Immature natural killer cell (primary cell): ENCODE data around the gene SEL1L3. TPM values are rescaled to one million over a fixed set of nuclear protein-coding genes. Genes with fewer than 3 reads are reported as not detected.

Source experiments
- DNase-seq, 3 donors: peaks; one replicate each; pipeline ENCODE4 v3.0.0; 2022; ENCODE audit warnings: mixed read lengths in 1 of 3
- H3K27ac Mint-ChIP-seq, 6 donors: one replicate each; pipeline ENCODE4 v1.8.0; 2020; ENCODE audit warnings: mixed read lengths in 6 of 6, mild to moderate bottlenecking in 5 of 6, inconsistent platforms in 4 of 6, moderate library complexity in 3 of 6
- H3K27me3 Mint-ChIP-seq, 3 donors: one replicate each; pipeline ENCODE4 v1.8.0; 2020 to 2021; ENCODE audit warnings: low read depth in 3 of 3, mild to moderate bottlenecking in 3 of 3, mixed read lengths in 3 of 3, moderate library complexity in 3 of 3, inconsistent platforms in 1 of 3
- H3K36me3 Mint-ChIP-seq, 3 donors: one replicate each; pipeline ENCODE4 v1.8.0; 2020; ENCODE audit warnings: mixed read lengths in 3 of 3, inconsistent platforms in 2 of 3, mild to moderate bottlenecking in 2 of 3
- H3K4me1 Mint-ChIP-seq, 2 donors: one replicate each; pipeline ENCODE4 v1.8.0; 2020; ENCODE audit warnings: inconsistent platforms in 2 of 2, mild to moderate bottlenecking in 2 of 2, mixed read lengths in 2 of 2, moderate library complexity in 1 of 2
- H3K4me3 Mint-ChIP-seq, 5 donors: one replicate each; pipeline ENCODE4 v1.8.0; 2020; ENCODE audit warnings: mild to moderate bottlenecking in 5 of 5, mixed read lengths in 5 of 5, inconsistent platforms in 3 of 5, moderate library complexity in 3 of 5
- H3K9me3 Mint-ChIP-seq, 6 donors: one replicate each; pipeline ENCODE4 v1.8.0; 2020; ENCODE audit warnings: mild to moderate bottlenecking in 6 of 6, mixed read lengths in 6 of 6, inconsistent platforms in 4 of 6, moderate library complexity in 3 of 6
- polyA plus RNA-seq, 3 donors: library from polyadenylated mRNA; unstranded; fragments of 300-500 nt; fragmentation: Illumina TruSeq; gene quantifications; one replicate each; pipeline ENCODE4 v1.2.3, GENCODE V29; 2021

SEL1L3 gene
- polyA plus RNA-seq, 3 donors from 2014 or later: 17.1 to 58.8 (median 22.1) TPM

GRCh38 chr4:25743971-25744370, 118.8 kb downstream of the SEL1L3 start:
- Mint-ChIP-seq H3K9me3 (no peaks in the 10 kb centered on the region), H3K27me3 (peaks cover 0 to 1% (median 0%) of the 10 kb centered on the region in 3 donors), H3K4me3 (no peak overlapping the region), H3K36me3 (peaks cover 0 to 13% (median 5%) of the 10 kb centered on the region in 3 donors), H3K4me1 (no peaks in the 10 kb centered on the region), H3K27ac (no peak overlapping the region)
- DNase-seq: no peak

- Mint-ChIP-seq H3K4me1 (no peaks in the 10 kb centered on the region), H3K9me3 (peaks cover 0 to 1% (median 0%) of the 10 kb centered on the region in 6 donors), H3K27me3 (peaks cover 0 to 2% (median 2%) of the 10 kb centered on the region in 3 donors), H3K36me3 (peaks cover 0 to 4% (median 0%) of the 10 kb centered on the region in 3 donors), H3K4me3 (no peak overlapping the region), H3K27ac (no peak overlapping the region)
- DNase-seq: no peak
Observed at GRCh38 chr4:25729564-25729963, 133.2 kb downstream of the SEL1L3 start.

- no peak for DNase-seq
- Mint-ChIP-seq H3K9me3 (peaks cover 0 to 1% (median 0%) of the 10 kb centered on the region in 6 donors), H3K4me1 (no peaks in the 10 kb centered on the region), H3K4me3 (no peak overlapping the region), H3K36me3 (peaks cover 0 to 4% (median 0%) of the 10 kb centered on the region in 3 donors), H3K27ac (no peak overlapping the region), H3K27me3 (peaks cover 0 to 2% (median 2%) of the 10 kb centered on the region in 3 donors)
Observed at GRCh38 chr4:25728886-25729285, 133.9 kb downstream of the SEL1L3 start.

GRCh38 chr4:25727711-25728493, 134.9 kb downstream of the SEL1L3 start:
- H3K4me3 Mint-ChIP-seq: no peak overlapping the region
- peaks cover 0 to 4% (median 0%) of the 10 kb centered on the region in 3 donors for H3K36me3 Mint-ChIP-seq
- H3K9me3 Mint-ChIP-seq: peaks cover 0 to 1% (median 0%) of the 10 kb centered on the region in 6 donors
- H3K27ac Mint-ChIP-seq: no peak overlapping the region
- no peaks in the 10 kb centered on the region for H3K4me1 Mint-ChIP-seq
- H3K27me3 Mint-ChIP-seq: peaks cover 0 to 2% (median 2%) of the 10 kb centered on the region in 3 donors
- DNase-seq: no peak

- Mint-ChIP-seq H3K4me1 (no peaks in the 10 kb centered on the region), H3K27me3 (peaks cover 0 to 2% (median 0%) of the 10 kb centered on the region in 3 donors), H3K27ac (no peak overlapping the region), H3K36me3 (peaks cover 0 to 4% (median 0%) of the 10 kb centered on the region in 3 donors), H3K4me3 (no peak overlapping the region), H3K9me3 (peaks cover 0 to 1% (median 0%) of the 10 kb centered on the region in 6 donors)
- DNase-seq: no peak
Observed at GRCh38 chr4:25725870-25726269, 136.9 kb downstream of the SEL1L3 start.

GRCh38 chr4:25723409-25723808, 139.4 kb downstream of the SEL1L3 start:
- Mint-ChIP-seq H3K4me1 (no peaks in the 10 kb centered on the region), H3K4me3 (no peak overlapping the region), H3K36me3 (no peaks in the 10 kb centered on the region), H3K27me3 (peaks cover 0 to 2% (median 0%) of the 10 kb centered on the region in 3 donors), H3K9me3 (no peaks in the 10 kb centered on the region), H3K27ac (no peak overlapping the region)
- DNase-seq: no peak

- no peaks in the 10 kb centered on the region for H3K9me3 Mint-ChIP-seq
- no peak overlapping the region for H3K27ac Mint-ChIP-seq
- H3K36me3 Mint-ChIP-seq: no peaks in the 10 kb centered on the region
- peaks cover 0 to 2% (median 0%) of the 10 kb centered on the region in 3 donors for H3K27me3 Mint-ChIP-seq
- H3K4me3 Mint-ChIP-seq: no peak overlapping the region
- no peaks in the 10 kb centered on the region for H3K4me1 Mint-ChIP-seq
- no peak for DNase-seq
Observed at GRCh38 chr4:25722964-25723363, 139.8 kb downstream of the SEL1L3 start.

GRCh38 chr4:25713812-25714211, 149.0 kb downstream of the SEL1L3 start:
- Mint-ChIP-seq H3K9me3 (peaks cover 0 to 4% (median 0%) of the 10 kb centered on the region in 6 donors), H3K27ac (no peak overlapping the region), H3K27me3 (peaks cover under 1 to 3% (median 2%) of the 10 kb centered on the region in 3 donors), H3K4me3 (no peak overlapping the region), H3K4me1 (no peaks in the 10 kb centered on the region), H3K36me3 (peaks cover 0 to 4% (median under 1%) of the 10 kb centered on the region in 3 donors)
- no peak for DNase-seq

- DNase-seq: no peak
- H3K9me3 Mint-ChIP-seq: peaks cover 0 to 4% (median 0%) of the 10 kb centered on the region in 6 donors
- peaks cover 2 to 3% (median 3%) of the 10 kb centered on the region in 3 donors for H3K27me3 Mint-ChIP-seq
- no peak overlapping the region for H3K4me3 Mint-ChIP-seq
- H3K4me1 Mint-ChIP-seq: no peaks in the 10 kb centered on the region
- peaks cover 0 to 6% (median 4%) of the 10 kb centered on the region in 3 donors for H3K36me3 Mint-ChIP-seq
- no peak overlapping the region for H3K27ac Mint-ChIP-seq
Observed at GRCh38 chr4:25712611-25713010, 150.2 kb downstream of the SEL1L3 start.

GRCh38 chr4:25710637-25711036, 152.2 kb downstream of the SEL1L3 start:
- Mint-ChIP-seq H3K4me3 (no peak overlapping the region), H3K27me3 (peaks cover 2 to 3% (median 3%) of the 10 kb centered on the region in 3 donors), H3K36me3 (peaks cover 0 to 6% (median 4%) of the 10 kb centered on the region in 3 donors), H3K9me3 (peaks cover 0 to 4% (median 0%) of the 10 kb centered on the region in 6 donors), H3K27ac (no peak overlapping the region), H3K4me1 (no peaks in the 10 kb centered on the region)
- no peak for DNase-seq

GRCh38 chr4:25704516-25704915, 158.3 kb downstream of the SEL1L3 start:
- peaks cover 0 to 3% (median under 1%) of the 10 kb centered on the region in 6 donors for H3K9me3 Mint-ChIP-seq
- no peaks in the 10 kb centered on the region for H3K4me1 Mint-ChIP-seq
- H3K27ac Mint-ChIP-seq: no peak overlapping the region

GRCh38 chr4:25703731-25704388, 158.9 kb downstream of the SEL1L3 start:
- peaks cover 1 to 5% (median 2%) of the 10 kb centered on the region in 3 donors for H3K27me3 Mint-ChIP-seq
- peaks cover 0 to 9% (median 0%) of the 10 kb centered on the region in 3 donors for H3K36me3 Mint-ChIP-seq
- H3K9me3 Mint-ChIP-seq: peaks cover 0 to 2% (median 0%) of the 10 kb centered on the region in 6 donors
- H3K4me1 Mint-ChIP-seq: no peaks in the 10 kb centered on the region
- no peak for DNase-seq
- no peak overlapping the region for H3K27ac Mint-ChIP-seq
- H3K4me3 Mint-ChIP-seq: no peak overlapping the region

More at GRCh38 chr4:25704516-25704915, 158.3 kb downstream of the SEL1L3 start:
- Mint-ChIP-seq H3K27me3 (peaks cover 1 to 5% (median 5%) of the 10 kb centered on the region in 3 donors), H3K4me3 (no peak overlapping the region), H3K36me3 (peaks cover 0 to 10% (median 3%) of the 10 kb centered on the region in 3 donors)
- DNase-seq: no peak

- Mint-ChIP-seq H3K9me3 (peaks cover 0 to 2% (median 0%) of the 10 kb centered on the region in 6 donors), H3K4me3 (no peak overlapping the region), H3K27me3 (peaks cover under 1 to 4% (median 2%) of the 10 kb centered on the region in 3 donors), H3K27ac (no peak overlapping the region), H3K36me3 (peaks cover 0 to 3% (median 0%) of the 10 kb centered on the region in 3 donors), H3K4me1 (no peaks in the 10 kb centered on the region)
- DNase-seq: no peak
Observed at GRCh38 chr4:25702848-25703247, 159.9 kb downstream of the SEL1L3 start.

- Mint-ChIP-seq H3K27me3 (peaks cover 0 to 4% (median 2%) of the 10 kb centered on the region in 3 donors), H3K9me3 (peaks cover 0 to 2% (median 0%) of the 10 kb centered on the region in 6 donors), H3K4me1 (no peaks in the 10 kb centered on the region), H3K4me3 (no peak overlapping the region), H3K27ac (no peak overlapping the region), H3K36me3 (peaks cover 0 to 3% (median 0%) of the 10 kb centered on the region in 3 donors)
- DNase-seq: no peak
Observed at GRCh38 chr4:25700661-25701060, 162.1 kb downstream of the SEL1L3 start.
